NCI-H1417 (cell line): ENCODE data around the gene ADAMTSL2.

ENCODE experiments used
- DNase-seq, 3 experiments: peaks; one replicate each; lab custom pipeline; 2025; lab: John Stamatoyannopoulos, UW

The ADAMTSL2 gene

DNA sequence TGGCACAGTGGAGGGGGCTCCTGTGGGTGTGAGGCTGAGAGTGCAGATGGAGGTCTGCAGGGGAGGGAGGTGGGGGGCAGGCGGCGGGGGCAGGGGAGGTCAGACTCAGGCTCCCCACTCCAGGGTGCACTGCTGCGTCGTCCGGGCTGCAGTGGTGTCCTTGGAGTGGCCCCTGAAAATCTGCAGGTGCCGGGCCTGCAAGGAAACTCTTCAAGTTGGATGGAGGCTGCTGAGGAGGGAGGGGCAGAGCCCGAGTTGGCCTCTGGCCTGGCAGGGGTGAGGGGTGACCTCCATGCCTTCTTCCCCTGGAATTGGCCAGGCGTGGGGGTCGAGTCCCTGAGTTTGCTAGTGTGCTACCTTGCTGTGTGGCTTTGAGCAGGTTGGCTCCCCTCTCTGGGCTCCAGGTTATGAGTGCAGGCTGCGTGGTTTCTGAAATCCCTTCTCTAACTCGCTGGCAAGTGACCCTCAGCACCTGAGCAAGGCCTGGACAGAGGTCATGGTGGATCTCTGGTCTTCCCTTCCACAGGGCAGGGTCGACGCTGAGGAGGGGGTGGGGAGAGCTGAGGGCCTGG is 888 bp downstream of the ADAMTSL2 start:
- DNase-seq: peak in 1 of 3 experiments; percentile 39

- peak in 1 of 3 experiments; percentile 10 for DNase-seq
Measured at GRCh38 chr9:133536080-133536479, 1.6 kb downstream of the ADAMTSL2 start.

GRCh38 chr9:133536536-133536935 is 2.0 kb downstream of the ADAMTSL2 start:
- DNase-seq: no peak

- DNase-seq: no peak
Measured at GRCh38 chr9:133537257-133537656, 2.8 kb downstream of the ADAMTSL2 start.

GRCh38 chr9:133538176-133538575 is 3.7 kb downstream of the ADAMTSL2 start:
- DNase-seq: no peak

DNA sequence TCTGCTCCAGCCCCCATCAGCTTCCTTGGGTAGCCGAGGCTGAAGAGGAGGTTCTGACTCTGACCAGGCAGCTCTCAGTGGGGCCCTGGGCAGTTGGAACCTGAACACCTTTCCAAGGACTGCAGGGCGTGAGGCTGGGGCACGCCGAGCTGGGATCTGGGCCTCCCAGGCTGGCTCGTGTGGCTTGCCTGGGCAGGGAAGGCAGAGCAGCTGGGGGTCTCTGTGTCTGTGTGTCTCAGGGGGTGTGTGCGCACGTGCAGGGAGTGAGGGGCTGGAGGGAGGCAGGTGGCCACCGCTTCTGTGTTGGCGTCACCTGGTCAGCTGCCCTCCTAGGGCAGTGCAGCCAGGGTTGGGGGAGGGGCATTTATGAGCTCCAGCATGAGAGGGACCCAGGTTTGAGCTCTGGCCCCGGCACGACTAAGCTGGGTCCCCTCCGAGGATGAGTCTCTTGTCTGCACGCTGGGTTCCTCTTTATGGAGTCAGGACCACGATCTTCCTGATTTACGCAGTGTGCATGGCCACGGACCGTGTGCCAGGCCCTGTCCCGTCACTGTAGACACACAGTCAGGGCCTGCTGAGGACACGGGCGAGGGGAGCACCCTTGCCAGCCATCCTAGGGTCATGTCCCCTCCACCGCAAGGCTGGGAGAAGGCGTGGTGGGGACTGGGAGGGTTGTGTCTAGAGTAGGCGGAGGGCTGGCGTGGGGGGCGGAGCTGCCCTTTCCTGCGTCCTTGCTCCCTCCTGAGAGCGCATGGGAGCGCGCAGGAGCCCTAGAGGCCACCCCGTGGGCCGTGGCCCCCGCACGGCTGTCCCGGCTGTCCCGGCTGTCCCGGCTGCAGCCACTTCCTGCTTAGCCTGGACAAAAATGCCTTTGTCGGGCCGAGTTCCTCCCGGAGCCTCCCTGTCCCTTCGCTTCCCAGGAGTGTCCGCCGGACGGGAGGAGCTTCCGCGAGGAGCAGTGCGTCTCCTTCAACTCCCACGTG is 4.6 kb downstream of the ADAMTSL2 start:
- DNase-seq: no peak

- DNase-seq: no peak
Measured at GRCh38 chr9:133539991-133540697, 5.6 kb downstream of the ADAMTSL2 start.

DNA sequence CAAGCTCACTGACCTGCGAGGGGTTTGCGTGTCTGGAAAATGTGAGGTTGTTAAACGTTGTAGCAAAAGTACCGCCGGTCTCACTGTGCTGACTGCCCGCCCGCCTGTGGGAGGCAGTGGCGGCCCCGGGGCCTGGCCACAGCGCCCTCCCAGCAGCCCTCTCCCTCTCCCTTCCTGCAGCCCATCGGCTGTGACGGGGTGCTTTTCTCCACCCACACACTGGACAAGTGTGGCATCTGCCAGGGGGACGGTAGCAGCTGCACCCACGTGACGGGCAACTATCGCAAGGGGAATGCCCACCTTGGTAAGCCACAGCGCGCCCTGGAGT is 6.2 kb downstream of the ADAMTSL2 start:
- no peak for DNase-seq

DNA sequence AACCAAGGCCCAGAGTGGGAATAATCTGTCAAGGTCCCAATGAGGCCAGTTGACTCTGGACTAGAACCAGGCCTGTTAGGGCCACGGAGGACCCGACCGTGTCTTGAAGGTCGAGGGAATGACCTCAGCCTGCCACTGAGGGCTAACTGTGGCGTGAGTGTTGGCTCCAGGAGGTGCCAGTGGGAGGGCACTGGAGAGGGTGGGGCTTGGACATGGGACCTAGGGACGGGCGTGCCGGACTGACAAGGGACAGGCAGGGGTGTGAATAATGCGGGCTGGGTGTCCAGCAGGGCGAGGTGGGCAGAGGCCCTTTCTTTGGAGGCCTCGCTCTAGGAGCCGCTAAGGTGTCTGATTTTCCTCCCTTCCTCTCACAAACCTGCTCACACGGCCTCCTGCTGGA is 7.5 kb downstream of the ADAMTSL2 start:
- no peak for DNase-seq

- no peak for DNase-seq
Measured at GRCh38 chr9:133543772-133544467, 9.4 kb downstream of the ADAMTSL2 start.

DNA sequence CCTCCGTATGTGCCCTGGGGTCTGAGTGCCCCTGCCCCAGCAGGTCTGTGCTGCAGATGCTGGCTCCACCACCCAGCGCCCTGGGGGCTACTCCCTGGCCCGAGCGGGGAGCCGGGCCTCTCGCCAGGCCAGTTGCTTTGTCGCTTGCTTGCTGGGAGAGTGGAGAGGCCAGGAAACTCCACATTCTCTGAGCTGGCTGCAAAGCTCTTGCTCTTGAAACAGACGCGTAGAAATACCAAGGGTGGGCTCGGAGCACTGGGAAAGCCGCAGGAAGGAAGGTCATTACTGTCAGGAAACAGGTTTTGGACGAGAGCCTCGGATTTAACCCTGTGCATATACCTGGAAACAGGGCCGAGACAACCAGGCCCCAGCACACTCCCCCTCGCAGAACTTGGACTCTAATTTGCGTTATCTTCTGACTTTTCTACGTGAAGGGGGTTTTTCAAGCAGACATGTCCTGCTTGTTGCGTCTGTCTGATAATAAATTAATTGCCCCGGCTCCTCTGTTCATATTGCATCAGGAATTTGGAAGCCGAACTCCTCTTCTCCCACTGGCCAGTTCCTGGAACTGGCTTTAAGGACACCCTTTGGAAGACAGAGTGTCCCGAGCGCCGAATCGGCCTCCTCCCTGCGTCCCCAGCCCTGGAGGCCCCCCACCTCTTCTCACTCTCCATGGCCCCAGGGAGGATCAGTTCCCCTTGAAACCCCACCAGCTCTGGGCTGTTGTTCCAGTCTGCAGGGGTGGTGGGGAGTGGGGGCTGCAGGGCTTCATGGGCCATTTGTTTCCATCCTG is 11.2 kb downstream of the ADAMTSL2 start:
- DNase-seq: no peak

DNA sequence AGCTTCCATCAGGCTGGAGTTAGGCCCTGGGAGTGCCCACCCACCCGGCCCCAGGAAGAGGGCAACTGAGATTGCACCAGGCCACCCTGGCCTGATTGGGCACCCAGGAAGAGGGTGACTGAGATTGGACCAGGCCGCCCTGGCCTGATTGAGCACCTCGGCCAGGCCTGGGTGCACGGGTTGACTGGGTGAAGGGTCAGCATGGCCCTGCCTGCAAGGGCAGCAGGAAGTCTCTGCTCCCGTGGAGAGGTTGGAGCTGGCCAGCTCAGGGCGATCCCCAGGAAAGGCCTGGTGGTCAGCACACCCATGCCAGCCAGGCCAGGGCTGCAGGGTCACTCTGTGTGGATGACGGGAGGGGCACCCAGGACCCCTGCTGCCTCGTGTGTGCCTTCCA is 11.8 kb downstream of the ADAMTSL2 start:
- DNase-seq: no peak

- DNase-seq: no peak
Measured at GRCh38 chr9:133547116-133547515, 12.6 kb downstream of the ADAMTSL2 start.

DNA sequence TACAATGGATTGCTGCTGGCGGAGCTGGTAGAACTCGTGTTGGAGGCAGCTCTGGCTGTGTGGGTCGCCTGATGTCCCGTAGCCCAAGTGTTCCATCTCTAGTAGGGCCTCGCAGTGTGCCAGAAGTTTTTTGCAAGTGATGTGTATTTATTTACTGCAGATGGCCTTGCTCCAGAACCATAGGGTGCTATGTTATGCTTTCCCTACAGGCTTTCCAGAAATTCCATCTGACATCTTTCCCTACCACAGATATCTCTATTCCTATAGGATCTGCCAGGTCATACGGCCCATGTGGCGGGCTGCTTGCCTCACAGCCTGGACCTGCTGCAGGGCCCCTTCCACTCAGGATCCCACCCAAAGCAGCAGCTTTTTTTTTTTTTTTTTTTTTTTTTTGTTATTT is 16.9 kb downstream of the ADAMTSL2 start:
- DNase-seq: no peak

DNA sequence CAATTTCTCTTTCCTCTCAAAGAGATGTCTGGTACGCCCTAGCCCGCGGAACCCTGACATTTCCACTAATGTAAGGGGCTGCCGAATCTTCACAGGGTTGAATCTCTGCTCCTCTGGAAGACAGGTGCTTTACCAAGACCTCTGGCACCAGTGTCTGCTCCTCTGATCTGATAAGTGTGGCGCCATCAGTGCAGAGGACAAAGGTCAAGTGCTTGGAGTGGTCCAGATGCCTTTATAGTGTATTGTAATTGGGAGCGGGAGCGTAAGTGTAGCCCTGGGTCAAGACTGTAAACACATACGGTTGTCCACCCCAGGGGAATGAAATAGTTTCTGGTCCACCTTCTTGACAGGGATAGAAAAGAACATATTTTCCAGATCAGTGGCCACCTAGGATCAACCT is 17.7 kb downstream of the ADAMTSL2 start:
- DNase-seq: peak in 1 of 3 experiments; percentile 7

DNA sequence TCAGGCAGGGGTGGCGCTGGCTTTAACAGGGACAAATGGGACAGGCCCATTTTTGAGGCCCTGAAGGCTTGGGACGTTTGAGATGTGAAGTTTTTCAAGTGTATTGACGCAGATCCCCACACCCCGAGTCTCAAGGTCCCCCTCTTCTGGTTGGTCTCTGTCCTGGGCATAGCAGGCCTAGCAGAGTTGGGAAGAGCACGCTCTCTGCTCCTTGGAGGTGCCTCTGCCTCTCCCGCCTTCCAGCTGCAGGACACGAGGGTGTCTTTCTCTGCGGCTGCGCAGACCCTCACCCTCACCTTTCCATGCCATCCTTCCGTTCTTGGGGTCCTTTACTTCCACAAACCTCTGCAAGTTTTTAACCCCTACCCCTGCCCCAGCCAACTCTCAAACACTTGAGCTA is 18.6 kb downstream of the ADAMTSL2 start:
- DNase-seq: no peak

DNA sequence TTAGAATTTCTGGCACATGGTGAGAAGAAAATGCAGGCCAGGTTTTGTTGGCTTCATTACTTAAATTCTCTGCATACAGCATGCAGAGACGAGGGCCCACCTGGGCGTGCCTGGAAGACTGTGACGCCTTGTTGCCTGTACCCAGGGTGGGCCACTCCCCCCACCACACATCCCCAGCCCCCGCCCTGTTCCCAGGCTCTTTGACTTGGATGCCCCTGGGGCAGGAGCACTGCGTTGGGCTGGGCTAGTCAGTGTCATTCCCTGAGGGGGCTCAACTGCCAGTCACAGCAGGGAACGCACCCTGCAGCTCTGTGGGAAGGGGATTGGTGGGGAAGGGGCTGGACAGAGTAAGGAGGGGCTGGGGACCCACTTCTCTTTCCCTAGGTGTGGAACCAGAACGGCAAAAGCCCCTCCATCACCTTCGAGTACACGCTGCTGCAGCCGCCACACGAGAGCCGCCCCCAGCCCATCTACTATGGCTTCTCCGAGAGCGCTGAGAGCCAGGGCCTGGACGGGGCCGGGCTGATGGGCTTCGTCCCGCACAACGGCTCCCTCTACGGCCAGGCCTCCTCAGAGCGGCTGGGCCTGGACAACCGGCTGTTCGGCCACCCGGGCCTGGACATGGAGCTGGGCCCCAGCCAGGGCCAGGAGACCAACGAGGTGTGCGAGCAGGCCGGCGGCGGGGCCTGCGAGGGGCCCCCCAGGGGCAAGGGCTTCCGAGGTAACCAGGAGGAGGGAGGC is 19.6 kb downstream of the ADAMTSL2 start:
- no peak for DNase-seq

GRCh38 chr9:133554729-133555128 is 20.2 kb downstream of the ADAMTSL2 start:
- no peak for DNase-seq

DNA sequence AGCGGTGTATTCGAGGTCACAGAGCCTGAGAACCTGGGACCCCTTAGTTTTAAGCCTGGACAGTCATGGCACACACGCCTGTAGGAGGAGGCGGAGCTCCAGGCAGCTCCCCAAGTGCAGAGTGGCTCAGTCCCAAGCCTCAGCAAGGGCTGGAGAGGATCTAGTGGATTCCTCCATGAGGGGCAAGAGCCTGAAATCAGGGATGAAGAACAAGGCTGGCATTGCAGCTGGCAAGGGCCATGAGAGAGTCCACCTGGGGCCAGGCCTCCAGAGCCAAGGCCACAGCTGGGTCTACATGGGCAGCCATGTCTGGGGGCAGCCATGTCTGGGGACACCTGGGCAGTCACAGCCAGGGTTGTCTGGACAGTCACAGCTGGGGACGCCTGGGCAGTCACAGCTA is 21.9 kb downstream of the ADAMTSL2 start:
- DNase-seq: no peak

- DNase-seq: no peak
Measured at GRCh38 chr9:133557581-133557980, 23.1 kb downstream of the ADAMTSL2 start.
